ENCODE measurements around the gene OSBPL1A.

- TF ChIP-seq POLR2A (IDR thresholded peaks at IDR 0.05): no peak
- no peak for TF ChIP-seq CTCF (IDR thresholded peaks at IDR 0.05)
Measured at GRCh38 chr18:24196764-24197163, 200.9 kb downstream of the OSBPL1A start.

All from esophagus squamous epithelium (tissue), 4 donors.